ENCODE data around the gene ADAMTS9.

ADAMTS9 gene

DNA sequence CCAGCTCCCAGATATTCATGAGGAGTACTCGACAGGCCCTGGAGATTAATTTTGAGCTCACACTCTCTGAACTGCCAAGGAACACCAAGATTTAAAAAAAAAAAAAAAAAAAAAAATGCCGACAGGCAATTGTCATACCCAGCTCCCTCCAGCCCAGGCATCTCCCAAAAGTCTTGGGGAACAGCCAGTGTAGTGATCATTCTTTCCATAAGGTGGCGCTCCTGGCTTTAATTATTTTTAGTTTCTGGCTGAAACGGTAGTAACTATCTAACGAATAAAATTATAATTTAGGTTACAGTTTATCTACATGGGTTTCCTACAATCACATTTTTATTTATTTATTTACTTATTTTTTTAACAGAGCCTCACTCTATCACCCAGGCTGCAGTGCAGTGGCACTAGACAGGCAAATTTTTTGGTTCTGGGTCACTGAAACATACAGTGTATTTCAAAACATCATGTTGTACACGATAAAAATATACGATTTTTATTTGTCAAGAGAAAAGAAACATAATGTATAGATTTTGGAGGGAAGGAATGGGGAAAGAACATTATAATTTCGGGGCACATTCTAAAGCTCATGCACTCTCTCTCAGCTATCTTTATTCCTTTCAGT is 157.3 kb downstream of the ADAMTS9 start:
- no peak for DNase-seq

DNA sequence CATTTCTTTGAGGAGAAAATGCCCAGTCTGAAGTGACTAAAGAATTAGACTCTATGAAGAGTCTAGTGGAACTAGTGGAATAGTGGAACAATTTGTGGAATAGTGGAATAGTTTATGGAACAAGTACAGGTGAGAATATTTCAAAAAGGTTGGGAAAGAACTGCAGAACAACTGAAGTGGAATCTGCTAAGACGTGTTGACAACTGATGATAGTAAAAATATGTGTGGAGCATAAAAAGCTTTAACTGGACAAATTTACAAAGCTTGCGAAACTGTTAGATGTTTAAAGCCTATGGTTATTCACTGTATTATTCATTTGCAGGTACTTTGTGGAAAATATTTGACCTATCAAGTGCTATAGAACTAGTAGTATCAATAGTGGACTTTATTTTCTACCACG is 164.5 kb downstream of the ADAMTS9 start:
- no peak for DNase-seq

DNA sequence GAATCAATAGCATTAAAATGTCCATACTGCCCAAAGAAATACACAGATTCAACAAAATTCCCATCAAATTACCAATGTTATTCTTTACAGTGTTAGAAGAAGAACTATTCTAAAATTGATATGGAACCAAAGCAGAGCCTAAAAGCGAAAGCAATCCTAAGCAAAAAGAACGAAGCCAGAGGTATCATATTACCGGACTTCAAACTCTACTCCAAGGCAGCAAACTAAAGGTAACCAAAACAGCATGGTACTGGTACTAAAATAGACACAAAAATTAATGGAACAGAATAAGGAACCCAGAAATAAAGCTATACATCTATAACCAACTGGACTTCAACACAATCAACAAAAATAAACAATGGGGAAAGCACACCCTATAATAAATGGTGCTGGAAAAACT is 167.5 kb downstream of the ADAMTS9 start:
- DNase-seq: no peak

DNA sequence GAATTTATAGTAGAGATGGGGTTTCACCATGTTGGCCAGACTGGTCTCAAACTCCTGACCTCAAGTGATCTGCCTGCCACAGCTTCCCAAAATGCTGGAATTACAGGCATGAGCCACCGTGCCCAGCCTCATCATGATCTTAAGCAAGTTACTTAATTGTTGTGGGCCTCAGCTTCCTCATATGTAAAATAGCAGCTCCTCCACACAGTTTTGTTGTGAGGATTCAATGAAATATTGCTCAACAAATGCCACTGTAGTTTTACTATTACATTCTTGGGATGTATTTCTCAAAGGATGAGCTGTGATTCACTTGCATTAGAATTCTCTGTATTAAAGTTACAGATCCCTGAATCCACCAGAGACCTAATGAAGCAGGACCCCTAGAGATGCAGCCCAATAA is 168.8 kb downstream of the ADAMTS9 start:
- no peak for DNase-seq

DNA sequence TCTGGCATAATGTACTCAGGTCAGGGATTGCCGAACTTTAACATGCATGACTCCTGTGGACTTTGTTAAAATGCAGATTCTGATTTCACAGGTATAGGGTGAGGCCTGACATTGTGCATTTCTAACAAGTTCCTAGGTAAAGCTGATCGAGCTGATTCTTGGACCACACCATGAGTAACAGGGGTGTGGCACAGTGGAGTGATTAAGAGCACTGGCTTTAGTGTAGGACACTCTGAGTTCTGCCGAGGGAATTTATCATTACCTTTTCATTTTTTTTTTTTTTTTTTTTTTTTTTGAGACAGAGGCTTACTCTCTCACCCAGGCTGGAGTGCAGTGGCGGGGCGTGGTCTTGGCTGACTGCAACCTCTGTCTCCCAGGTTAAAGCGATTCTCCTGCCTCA is 169.3 kb downstream of the ADAMTS9 start:
- no peak for DNase-seq

DNA sequence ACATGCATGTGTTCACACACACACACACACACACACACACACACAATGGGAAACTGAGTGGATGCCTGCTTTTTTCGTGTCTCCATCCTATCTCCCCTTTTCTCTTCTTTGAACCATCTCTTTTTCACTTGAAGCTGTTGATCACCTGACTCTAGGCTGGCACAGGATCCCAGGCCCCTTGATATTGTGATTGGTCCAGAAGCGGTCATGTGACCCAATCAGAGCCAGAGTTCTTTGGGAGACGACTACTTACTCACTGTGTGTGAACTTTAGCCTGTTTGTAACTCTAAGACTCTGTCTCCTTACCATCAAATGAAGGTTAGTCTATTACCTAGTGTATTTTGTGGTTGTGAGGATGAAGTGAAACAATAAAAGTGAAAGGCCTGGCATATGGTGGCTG is 172.9 kb downstream of the ADAMTS9 start:
- DNase-seq: no peak

DNA sequence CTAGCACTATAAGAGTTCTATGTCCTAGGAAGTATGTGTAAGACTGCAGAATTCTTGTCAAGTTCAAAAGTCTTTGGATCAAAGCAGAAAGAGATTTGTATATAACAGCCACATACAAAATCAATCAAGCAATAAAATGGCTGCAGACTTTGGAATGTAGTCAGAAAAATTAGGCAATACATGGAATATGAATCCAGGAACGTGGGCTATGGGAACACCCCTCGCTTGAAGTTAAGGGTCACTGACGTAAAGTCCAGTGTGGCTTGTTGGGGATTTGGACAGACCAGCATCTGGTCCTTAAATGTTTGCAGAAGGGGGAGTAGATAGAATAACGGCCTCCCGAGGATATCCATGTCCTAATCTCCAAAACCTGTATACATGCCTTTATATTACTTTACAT is 178.6 kb downstream of the ADAMTS9 start:
- no peak for DNase-seq

DNA sequence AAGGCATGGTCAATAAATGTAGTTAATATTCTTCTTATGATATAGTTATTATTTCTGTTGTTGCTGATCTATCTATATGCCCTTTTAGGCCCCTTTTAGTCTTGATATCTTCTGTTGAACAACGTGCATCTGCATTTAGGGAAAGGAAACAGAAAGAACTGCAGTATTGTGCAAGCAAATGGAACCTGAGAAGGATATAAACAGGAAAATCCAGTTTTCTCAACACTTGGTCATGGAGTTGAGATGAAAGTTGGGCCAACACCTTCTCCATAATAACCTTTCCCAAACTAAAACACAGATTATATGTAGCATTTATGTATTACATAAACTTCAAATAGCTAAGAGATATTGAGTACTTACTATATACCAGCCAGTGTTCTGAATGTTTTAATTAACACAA is 179.7 kb downstream of the ADAMTS9 start:
- no peak for DNase-seq

DNA sequence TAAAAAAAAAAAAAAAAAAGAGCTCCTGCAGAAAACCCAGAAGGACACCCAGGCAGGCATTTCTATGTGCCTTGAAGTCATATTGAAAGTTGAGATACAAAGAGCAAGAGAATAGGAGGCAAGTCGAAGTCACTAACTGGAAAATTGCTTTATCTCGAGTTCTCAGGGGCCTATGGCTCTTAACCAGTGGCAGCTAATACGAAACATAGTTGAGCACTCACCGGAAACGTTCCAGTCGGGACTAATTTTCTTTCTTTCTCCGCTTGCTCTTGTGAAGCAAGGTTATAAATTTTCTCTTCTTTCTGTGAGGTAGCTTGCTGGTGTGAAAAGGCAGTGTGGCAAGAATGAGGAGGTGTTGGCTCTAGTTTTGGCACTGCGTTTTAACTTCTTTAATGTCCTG is 181.5 kb downstream of the ADAMTS9 start:
- DNase-seq: no peak

DNA sequence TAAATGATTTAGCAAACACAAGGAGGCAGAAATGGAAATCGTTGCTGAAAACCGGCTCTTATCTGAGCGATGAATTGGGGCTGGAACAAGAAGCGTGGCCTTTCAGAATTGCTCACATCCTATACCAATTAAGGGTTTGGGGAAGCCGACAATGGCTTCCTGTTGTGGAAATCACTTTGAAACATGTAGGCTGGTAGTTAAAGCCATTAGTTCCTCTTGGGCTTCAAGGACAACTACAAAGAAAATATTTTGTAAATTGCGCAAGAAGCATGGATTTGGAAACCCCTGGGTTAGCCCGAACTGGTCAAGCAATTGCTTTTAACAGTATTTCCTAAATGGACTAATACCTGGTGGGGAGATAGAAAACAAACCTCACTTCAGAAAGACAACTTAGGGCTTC is 182.4 kb downstream of the ADAMTS9 start:
- no peak for DNase-seq

DNA sequence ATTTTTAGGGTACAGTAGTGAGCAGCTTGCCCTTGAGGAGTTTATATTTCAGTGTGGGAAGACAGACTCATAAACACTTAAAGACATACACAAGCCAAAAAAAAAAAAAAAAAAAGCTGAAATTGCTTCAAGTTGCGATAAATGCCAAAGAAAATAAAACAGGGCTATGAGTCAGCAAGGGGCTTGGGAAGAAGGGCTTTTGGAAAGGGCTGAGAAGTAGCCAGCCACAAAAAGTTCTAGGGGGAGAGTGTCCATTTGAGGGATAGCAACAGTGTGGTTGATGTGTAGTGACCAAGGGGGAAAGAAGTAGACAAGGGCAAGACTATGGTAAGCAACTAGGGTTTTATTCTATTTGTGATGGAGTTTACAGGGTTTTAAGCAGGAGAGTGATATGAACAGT is 185.5 kb downstream of the ADAMTS9 start:
- DNase-seq: no peak

DNA sequence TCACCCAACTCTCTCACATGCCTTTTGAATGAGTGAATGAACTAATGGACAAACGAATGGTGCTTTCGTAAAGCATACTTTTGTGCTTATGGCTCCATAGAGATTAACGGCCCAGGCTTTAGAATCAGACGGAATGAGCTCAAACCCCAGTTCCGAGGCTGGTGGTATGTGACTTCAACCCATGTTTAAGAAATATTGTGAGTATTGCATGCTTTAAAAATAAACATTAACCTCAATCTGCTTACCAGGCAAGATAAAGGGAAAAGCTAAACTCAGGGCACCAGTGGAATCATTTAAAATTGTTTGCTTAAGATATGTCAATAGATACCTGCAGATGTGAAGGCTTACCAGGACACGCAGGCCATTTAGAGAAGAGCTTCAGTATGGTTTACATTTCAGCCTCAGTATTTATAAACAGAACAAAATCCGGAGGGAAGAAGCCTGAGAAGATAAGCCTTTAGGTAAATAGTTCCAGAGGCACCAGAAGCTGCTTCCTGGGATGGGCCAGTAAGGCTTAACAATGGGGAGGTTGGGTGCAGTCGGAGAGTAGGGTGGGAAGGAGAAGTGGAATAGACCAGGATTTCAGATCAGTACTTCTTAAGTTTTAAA is 186.4 kb downstream of the ADAMTS9 start:
- DNase-seq: no peak

DNA sequence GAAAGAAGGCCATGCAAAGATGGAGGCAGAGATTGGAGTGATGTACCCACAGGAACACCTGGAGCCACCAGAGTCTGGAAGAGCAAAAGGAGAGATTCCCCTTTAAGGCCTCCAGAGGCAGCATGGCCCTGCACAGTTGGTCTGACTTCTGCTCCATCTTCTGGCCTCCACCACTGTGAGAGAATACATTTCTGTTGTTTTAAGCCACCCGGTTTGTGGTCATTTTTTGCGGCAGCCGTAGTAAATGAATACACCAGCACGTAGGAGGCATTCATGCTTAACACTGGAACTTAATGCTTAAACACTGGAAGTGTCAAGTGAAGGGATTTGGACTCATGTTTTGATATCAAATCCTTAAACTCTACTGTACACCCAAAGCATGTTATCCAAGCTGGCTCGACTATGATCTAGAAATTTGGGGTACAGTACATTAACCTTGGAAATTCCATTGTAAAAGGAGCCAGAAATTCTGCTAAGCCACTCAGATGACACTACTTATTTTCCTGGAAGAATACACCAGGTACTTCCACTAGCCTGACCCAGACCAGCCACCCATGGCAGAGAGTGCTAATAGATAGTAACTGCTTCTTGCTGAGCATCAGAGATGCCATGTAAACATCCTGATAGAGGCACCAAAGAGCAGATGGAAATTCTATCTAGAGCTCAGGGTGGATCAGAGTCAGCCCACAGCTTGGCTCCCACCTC is 190.9 kb downstream of the ADAMTS9 start:
- no peak for DNase-seq

DNA sequence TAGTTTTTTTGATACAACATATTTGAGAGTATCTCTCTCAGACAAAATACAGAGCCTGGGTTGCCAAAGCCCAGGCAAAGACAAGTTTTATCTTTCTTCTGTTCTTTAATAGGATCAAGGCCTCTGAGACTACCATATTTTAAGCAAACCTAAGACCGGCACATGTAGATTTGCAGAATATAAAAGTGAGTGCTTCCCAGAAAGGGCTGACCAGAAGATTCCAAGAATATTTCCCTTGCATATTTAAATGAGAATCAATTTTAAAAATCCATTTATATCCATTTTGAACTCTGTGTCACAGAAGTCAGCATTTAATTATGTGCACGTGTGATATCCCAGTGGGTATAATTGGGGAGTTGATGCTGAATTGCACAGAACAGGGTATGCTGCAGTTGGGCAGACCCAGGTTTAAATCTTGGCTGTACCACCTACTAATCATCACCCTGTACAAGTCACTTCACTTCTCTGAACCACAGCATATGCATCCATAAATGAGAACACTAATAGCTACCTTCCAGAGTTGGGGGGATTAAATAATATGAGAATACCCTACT is 191.9 kb downstream of the ADAMTS9 start:
- no peak for DNase-seq

DNA sequence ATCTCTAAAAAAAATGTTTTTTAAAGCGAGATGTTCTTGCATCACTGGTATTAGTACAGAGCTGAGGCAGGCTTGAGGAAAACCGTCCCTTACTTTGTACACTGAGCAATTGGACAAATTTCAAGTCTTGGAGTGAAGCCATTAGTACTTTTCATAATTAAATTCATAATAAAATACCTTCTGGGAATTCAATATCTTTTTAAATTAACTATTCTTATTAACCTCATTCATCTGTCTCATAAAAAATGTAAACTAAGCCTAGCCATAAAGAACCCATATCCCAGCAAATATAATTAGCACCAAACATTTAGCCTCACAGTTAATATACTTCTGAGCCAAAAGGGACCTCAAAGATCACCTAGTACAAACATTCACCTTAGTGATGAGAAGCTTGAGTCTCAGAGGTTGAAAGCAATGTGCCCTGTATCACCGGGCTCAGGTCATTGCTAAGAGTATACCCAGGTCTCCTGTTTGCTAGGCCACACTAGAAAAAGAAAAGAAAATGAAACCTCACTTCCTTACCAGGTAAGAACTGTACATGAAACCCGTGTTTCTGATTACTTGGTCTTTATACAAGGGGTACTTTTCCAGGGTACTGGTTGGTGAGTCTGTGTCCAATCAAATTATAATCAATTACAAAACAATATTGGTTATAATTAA is 192.5 kb downstream of the ADAMTS9 start:
- no peak for DNase-seq

DNA sequence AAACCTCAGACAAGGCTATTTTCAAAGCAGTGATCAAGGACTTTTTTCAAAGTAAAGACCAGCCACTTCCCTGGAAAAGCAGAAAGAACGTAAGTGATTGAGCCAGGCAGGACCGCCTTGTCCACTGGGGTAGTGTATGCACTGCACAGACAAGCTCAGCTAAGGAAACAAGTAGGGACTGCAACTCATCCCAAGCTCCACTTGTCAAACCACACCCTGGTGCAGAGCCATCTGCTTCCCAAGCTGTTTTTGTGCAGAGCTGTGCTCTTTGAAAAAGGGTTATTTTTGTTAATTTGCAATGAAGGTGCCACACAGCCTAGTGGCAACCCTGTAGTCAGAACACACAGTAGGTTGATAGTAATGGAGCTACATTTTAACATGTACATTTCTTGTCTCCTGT is 193.3 kb downstream of the ADAMTS9 start:
- no peak for DNase-seq

DNA sequence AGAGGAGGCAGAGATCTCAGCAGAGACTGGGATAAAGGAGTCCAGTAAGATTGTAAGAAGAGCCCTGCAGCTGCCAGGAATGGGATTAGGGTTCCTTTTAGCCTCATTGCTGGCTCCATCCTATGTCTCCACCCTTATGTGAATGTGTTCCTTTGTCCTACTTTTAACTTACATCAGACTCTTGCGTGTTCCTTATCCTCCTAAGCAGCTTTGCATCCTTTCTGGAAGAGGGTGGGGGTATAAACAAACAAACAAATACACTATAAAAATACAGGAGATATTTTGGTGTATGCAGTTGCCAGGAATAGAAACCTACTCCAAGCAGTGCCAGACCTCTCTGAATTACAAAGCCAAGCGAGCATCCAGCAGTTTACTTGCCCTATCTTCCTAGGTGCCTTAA is 194.7 kb downstream of the ADAMTS9 start:
- DNase-seq: no peak

DNA sequence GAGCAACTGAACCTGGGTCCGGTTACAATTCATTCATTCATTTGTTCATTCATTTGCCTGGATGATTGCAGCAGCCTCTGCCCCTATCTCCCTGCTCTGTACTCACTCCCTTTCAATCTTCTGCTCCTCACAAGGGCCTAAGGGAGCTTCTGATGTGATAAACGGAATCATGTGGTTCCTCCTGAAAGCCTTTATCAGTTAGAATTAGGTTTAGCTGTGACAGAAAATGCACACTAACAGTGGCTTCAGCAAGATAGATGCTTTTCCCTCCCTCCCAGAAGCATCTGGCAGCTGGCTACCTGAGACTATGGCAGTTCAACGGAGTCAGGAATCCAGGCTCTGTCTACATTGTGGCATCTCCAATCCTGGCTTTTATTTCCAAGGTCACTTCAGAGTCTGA is 196.0 kb downstream of the ADAMTS9 start:
- DNase-seq: no peak

DNA sequence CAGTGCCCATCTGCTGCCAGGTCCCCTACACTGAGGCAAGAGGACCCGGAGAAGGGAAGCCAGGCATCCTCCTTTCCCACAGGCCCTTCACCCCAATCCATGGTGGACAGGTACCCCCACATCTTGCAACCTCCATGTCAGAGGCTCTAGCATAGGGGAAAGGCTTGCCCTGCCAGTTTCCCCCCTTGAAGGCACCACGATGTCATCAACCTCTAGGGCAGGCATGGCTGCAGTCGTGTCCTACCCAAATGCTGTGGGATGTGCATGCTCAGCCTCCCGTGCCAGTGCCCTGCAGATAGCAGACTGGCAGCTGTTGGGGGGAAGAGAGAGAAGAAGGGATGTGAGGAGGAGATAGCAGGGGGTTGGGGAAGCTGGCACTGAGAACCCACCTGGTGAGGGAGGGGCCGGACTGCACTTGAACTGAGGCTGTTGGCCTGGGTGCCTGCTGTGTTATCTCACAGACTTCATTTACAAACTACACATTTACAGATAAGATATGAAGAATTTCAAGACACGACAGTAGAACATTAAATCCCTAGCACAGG is 197.5 kb downstream of the ADAMTS9 start:
- DNase-seq: no peak

DNA sequence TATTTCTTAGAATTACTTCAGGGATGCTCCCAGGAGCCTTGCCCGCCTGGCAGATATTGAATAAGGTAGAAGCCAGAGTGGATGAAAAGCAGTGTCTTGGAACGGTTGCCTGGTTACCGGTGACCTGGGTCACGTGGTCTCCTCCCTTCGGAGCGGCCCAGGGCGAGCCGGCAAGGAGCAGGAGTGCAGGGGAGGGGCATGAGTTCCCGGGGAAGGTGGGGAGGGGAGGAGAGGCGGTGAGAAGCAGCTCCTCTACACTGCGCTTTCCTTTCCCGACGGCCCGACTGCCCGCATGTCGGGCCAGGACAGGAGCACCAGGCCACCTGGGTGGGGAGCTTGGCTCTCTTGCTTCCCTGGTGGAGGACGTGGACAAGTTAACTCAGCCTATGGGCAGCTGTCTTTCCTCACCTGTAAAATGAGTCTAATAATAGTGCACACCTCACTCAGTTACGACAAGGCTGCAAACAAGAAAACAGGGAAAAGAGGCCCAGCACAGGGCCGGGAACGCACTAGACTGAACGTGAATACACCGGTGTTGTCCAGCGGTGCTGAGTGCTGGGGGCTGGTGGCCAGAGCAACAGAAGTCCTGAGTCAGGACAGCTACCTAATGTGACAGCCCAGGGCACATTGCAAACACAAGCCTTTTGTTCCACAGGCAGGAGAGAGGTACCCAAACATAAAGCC is 198.3 kb downstream of the ADAMTS9 start:
- DNase-seq: no peak

DNA sequence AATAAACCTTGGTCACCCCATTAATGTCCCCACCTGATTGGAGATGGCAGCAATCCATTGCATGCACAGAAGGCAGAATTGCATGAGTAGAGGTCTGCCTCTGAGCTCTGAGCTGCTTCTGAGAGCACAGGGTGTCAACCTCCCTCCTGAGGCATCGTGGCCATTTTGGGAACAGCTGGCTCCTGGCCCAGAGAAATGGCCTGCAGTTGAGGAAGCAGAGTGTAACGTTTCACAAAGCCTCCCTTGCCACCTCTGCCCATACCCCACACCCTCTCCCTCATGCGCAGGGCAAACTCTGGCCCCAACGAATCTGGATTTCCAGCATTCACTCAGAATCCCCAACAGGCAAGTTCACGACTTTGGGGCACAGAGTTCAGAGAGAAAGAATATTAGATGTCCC is 198.9 kb downstream of the ADAMTS9 start:
- DNase-seq: no peak

DNA sequence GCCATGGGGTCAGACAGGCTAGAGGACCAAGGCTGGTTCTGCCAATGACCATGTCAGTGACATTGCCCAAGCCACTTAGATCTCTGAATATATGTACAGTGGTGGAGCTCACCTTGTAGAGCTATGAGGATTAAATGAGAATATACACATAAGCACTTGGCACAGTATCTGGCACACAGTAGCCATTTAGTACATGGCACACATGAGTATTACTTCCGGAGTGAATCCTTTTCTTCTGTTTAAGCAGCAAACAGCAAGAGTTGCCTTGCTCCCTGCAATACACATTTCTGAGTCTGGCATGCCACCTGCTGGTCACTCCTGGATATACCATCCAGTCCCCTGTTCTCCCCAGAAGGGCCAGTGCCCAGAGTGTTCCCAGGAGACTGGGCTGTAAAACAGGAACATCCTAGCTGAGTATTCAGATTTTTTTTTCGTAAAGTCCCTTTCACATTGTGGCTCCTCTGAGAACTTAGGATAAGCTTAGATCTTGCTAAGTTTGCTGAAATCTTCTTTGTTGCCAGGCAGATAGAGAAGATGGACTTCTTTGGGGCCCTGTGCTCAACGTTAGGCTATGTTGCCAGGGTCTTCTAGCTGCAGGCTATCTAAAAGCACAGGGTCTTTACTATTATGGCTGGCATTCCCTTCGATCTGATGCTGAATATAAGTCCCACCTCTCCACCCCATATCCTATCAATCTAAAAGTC is 203.4 kb downstream of the ADAMTS9 start:
- DNase-seq: peak; percentile 14

Measured in NCI-H1417 treated with DMSO at 0.1 percent for 48 hours (cell line).